ENCODE results near the gene STIM1. TPM values are rescaled to one million over a fixed set of nuclear protein-coding genes. Genes with fewer than 3 reads are reported as not detected.
"Not testable (repeated sequence)": the region's sequence is repeated elsewhere in the genome, so short reads cannot be mapped to it uniquely, and the experiment has no call there.

STIM1 gene
- total and polyA plus RNA-seq, 7 donors = 5.3 to 44.8 (median 29.3) TPM

- H3K27me3 ChIP-seq = no peaks in the 10 kb centered on the region
- H3K4me1 ChIP-seq = no peaks in the 10 kb centered on the region
- DNase-seq = no peak
- H3K9me3 ChIP-seq = no peaks in the 10 kb centered on the region
- WGBS, 2 donors = 96 to 98% methylated on average over 4 of the region's 4 CpGs
- no peak overlapping the region for H3K4me3 ChIP-seq
- H3K36me3 ChIP-seq = peaks cover 8 to 99% (median 30%) of the 10 kb centered on the region in 4 donors
- TF ChIP-seq EP300 (IDR thresholded peaks at IDR 0.05) (no peak), POLR2AphosphoS5 (IDR thresholded peaks at IDR 0.05) (no peak), CTCF (IDR thresholded peaks at IDR 0.05) (no peak), POLR2A (IDR thresholded peaks at IDR 0.05) (no peak)
- intact Hi-C loops (cut with DNase I) = no loop called here
- no peak overlapping the region for H3K27ac ChIP-seq
These were observed 267.8 kb downstream of the STIM1 start for GRCh38 chr11:4123218-4123617.

- no peaks in the 10 kb centered on the region for H3K9me3 ChIP-seq
- H3K4me1 ChIP-seq = no peaks in the 10 kb centered on the region
- DNase-seq = no peak
- no peaks in the 10 kb centered on the region for H3K27me3 ChIP-seq
- no peak overlapping the region for H3K27ac ChIP-seq
- WGBS, 2 donors = 96% methylated on average over 6 of the region's 6 CpGs
- H3K4me3 ChIP-seq = no peak overlapping the region
- intact Hi-C loops (cut with DNase I) = no loop called here
- H3K36me3 ChIP-seq = peaks cover 8 to 97% (median 29%) of the 10 kb centered on the region in 4 donors
- no peak for TF ChIP-seq EP300 (IDR thresholded peaks at IDR 0.05)
- TF ChIP-seq POLR2AphosphoS5 (IDR thresholded peaks at IDR 0.05) = no peak
- TF ChIP-seq CTCF (IDR thresholded peaks at IDR 0.05) = no peak
- TF ChIP-seq POLR2A (IDR thresholded peaks at IDR 0.05) = no peak
These were observed 269.7 kb downstream of the STIM1 start for GRCh38 chr11:4125141-4125540.

GRCh38 chr11:4127357-4127756 lies 271.9 kb downstream of the STIM1 start:
- peaks cover 8 to 95% (median 24%) of the 10 kb centered on the region in 4 donors for H3K36me3 ChIP-seq
- H3K9me3 ChIP-seq = no peaks in the 10 kb centered on the region
- WGBS, 2 donors = 82 to 90% methylated on average over 1 of the region's 1 CpG

GRCh38 chr11:4130219-4130618 lies 274.8 kb downstream of the STIM1 start:
- H3K4me1 ChIP-seq; H3K27me3 ChIP-seq; H3K27ac ChIP-seq; H3K9me3 ChIP-seq; H3K4me3 ChIP-seq; intact Hi-C loops (cut with DNase I); DNase-seq: not testable (repeated sequence)
- 77 to 95% methylated on average over 4 of the region's 4 CpGs for WGBS, 2 donors
- H3K36me3 ChIP-seq = peaks cover 0 to 95% (median 14%) of the 10 kb centered on the region in 4 donors

More at GRCh38 chr11:4127357-4127756, 271.9 kb downstream of the STIM1 start:
- no peak for DNase-seq
- no peak for TF ChIP-seq EP300 (IDR thresholded peaks at IDR 0.05)
- no peak for TF ChIP-seq CTCF (IDR thresholded peaks at IDR 0.05)
- TF ChIP-seq POLR2A (IDR thresholded peaks at IDR 0.05) = no peak
- no peak for TF ChIP-seq POLR2AphosphoS5 (IDR thresholded peaks at IDR 0.05)
- Histone ChIP-seq H3K4me1 (no peaks in the 10 kb centered on the region), H3K27ac (no peak overlapping the region), H3K27me3 (no peaks in the 10 kb centered on the region), H3K4me3 (no peak overlapping the region)
- intact Hi-C loops (cut with DNase I) = no loop called here

- no peak for DNase-seq
- Histone ChIP-seq H3K4me1 (no peaks in the 10 kb centered on the region), H3K9me3 (peaks cover 0 to 3% (median 0%) of the 10 kb centered on the region in 4 donors), H3K27me3 (no peaks in the 10 kb centered on the region), H3K36me3 (peaks cover 0 to 83% (median 26%) of the 10 kb centered on the region in 4 donors), H3K4me3 (no peak overlapping the region), H3K27ac (no peak overlapping the region)
- intact Hi-C loops (cut with DNase I) = no loop called here
- TF ChIP-seq POLR2AphosphoS5 (IDR thresholded peaks at IDR 0.05) (no peak), EP300 (IDR thresholded peaks at IDR 0.05) (no peak), POLR2A (IDR thresholded peaks at IDR 0.05) (no peak), CTCF (IDR thresholded peaks at IDR 0.05) (no peak)
These were observed 279.3 kb downstream of the STIM1 start for GRCh38 chr11:4134806-4135205.

Data from sigmoid colon (tissue), 7 donors.